PC-3 (cell line): Measurements from ENCODE around the gene DHX40.

Experiments used
- CTCF ChIP-seq: fragments of 300-600 bp; sonication (generic); conservative IDR thresholded peaks from 2 replicates; pipeline ENCODE4 v1.5.1; 2017; ENCODE audit warnings: antibody characterized with exemption, low read depth, mild to moderate bottlenecking, low read length
- EZH2 ChIP-seq: fragments of 300-600 bp; sonication (generic); IDR thresholded peaks from one replicate; pipeline ENCODE4 v1.6.1; 2017; ENCODE audit warnings: antibody characterized with exemption, mild to moderate bottlenecking, low read length; ENCODE audit not compliant: unreplicated experiment
- EZH2phosphoT487 ChIP-seq: fragments of 300-600 bp; sonication (generic); IDR thresholded peaks from 2 replicates; pipeline ENCODE4 v1.6.1; 2018; ENCODE audit warnings: mild to moderate bottlenecking, antibody characterized with exemption, low read length, borderline replicate concordance

- TF ChIP-seq CTCF = no peak
- TF ChIP-seq EZH2 = no peak
- TF ChIP-seq EZH2phosphoT487 = no peak
These were observed 14.7 kb upstream of the DHX40 start for GRCh38 chr17:59550703-59551102.
